SH-SY5Y (cell line): ENCODE measurements around the gene SDK1.

ENCODE experiments used
- GATA2 ChIP-seq: IDR thresholded peaks from 2 replicates; pipeline ENCODE4 v1.6.1; 2011; ENCODE audit warnings: mild to moderate bottlenecking, low read depth, low read length
- GATA3 ChIP-seq: IDR thresholded peaks from 2 replicates; pipeline ENCODE4 v1.6.1; 2011; ENCODE audit warnings: low read depth, mild to moderate bottlenecking, low read length, moderate library complexity

DNA sequence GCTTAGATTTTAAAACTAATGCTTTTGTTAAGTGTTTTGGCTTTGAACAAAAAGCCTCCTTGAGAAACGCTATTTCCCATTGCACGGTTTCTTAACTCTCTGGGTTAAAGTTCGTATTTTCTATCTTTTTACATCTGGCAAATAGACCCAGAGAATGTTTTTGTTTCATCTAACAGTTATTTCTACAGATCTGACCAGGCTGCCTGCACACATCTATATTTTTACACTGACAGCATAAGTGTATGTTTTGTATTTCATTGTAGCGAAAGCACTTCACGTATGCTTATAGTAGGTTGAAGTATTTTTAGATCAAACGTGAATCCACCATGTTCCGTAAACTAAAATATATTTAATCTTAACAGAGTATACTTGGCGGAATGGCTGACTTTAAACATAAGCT lies 477.3 kb downstream of the SDK1 start:
- TF ChIP-seq GATA2: no peak
- no peak for TF ChIP-seq GATA3
